HepG2 (cell line): ENCODE data around the gene DOCK10.

Source experiments
- HHEX ChIP-seq: IDR thresholded peaks from 2 replicates; pipeline ENCODE4 v1.6.1; 2016; ENCODE audit warnings: control low read depth
- PHF8 ChIP-seq: sonication (generic); formaldehyde crosslinking; IDR thresholded peaks from 2 replicates; pipeline ENCODE4 v1.5.0; 2020; ENCODE audit warnings: missing genetic modification reagents
- U2AF1 ChIP-seq: fragments of 200-400 bp; formaldehyde crosslinking; optimal IDR thresholded peaks from 2 replicates; pipeline ENCODE3; 2017; ENCODE audit warnings: mild to moderate bottlenecking, low read depth, low read length
- ZNF205 ChIP-seq: IDR thresholded peaks from 2 replicates; pipeline ENCODE4 v1.6.1; 2018; ENCODE audit warnings: missing biosample characterization, missing genetic modification reagents

DNA sequence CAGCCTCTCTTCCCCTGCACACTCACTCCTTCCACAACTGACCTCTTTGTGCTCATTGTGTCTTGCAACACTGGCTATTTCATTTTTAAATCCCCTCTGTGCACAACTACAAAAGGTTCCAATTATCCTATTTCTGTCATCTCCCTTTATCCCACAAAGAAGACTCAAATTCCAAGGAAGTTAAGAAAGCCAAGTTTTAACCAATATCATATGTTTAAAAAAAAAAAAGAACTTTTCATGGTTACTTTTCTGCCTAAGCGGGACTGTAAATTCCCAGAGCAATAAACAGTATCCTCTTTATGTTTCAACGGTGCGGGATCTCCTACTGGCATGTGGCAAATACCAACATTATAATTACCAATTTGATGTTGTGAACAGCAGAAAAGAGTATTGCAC lies 83.8 kb downstream of the DOCK10 start:
- TF ChIP-seq ZNF205: no peak
- TF ChIP-seq PHF8: no peak
- TF ChIP-seq HHEX (CRISPR knock-in tag): no peak
- TF ChIP-seq U2AF1: no peak
